ENCODE data around the gene HOXD8.

HOXD8 gene

GRCh38 chr2:176150584-176151441 is 21.3 kb downstream of the HOXD8 start:
- TF ChIP-seq SIN3A (IDR thresholded peaks at IDR 0.05; ENCODE audit: borderline replicate concordance, insufficient read depth, low read length) (no peak), TAF1 (IDR thresholded peaks at IDR 0.05; ENCODE audit: borderline replicate concordance, insufficient read depth, low read length) (no peak), POLR2AphosphoS5 (IDR thresholded peaks at IDR 0.05; ENCODE audit: low read depth, low read length) (no peak), FOXP2 (optimal IDR thresholded peaks at IDR 0.05; ENCODE audit: borderline replicate concordance, extremely low read depth, extremely low read length, insufficient read depth) (no peak), REST (IDR thresholded peaks at IDR 0.05; ENCODE audit: insufficient read depth in 1 of 2, low read depth in 2 of 2, low read length in 2 of 2) (no peak)

- TF ChIP-seq FOXP2 (optimal IDR thresholded peaks at IDR 0.05; ENCODE audit: borderline replicate concordance, extremely low read depth, extremely low read length, insufficient read depth) = no peak
- no peak for TF ChIP-seq REST (IDR thresholded peaks at IDR 0.05; ENCODE audit: insufficient read depth in 1 of 2, low read depth in 2 of 2, low read length in 2 of 2)
- no peak for TF ChIP-seq TAF1 (IDR thresholded peaks at IDR 0.05; ENCODE audit: borderline replicate concordance, insufficient read depth, low read length)
- no peak for TF ChIP-seq SIN3A (IDR thresholded peaks at IDR 0.05; ENCODE audit: borderline replicate concordance, insufficient read depth, low read length)
- no peak for TF ChIP-seq POLR2AphosphoS5 (IDR thresholded peaks at IDR 0.05; ENCODE audit: low read depth, low read length)
These were observed 22.2 kb downstream of the HOXD8 start, which contains the start of gene HOXD4 for GRCh38 chr2:176151442-176152287. HOXD4 (plus strand) TSS chr2:176151550; CDS start chr2:176151634, 84 bp downstream.

- TF ChIP-seq TAF1 (IDR thresholded peaks at IDR 0.05; ENCODE audit: borderline replicate concordance, insufficient read depth, low read length) (no peak), SIN3A (IDR thresholded peaks at IDR 0.05; ENCODE audit: borderline replicate concordance, insufficient read depth, low read length) (no peak), REST (IDR thresholded peaks at IDR 0.05; ENCODE audit: insufficient read depth in 1 of 2, low read depth in 2 of 2, low read length in 2 of 2) (no peak), FOXP2 (optimal IDR thresholded peaks at IDR 0.05; ENCODE audit: borderline replicate concordance, extremely low read depth, extremely low read length, insufficient read depth) (no peak), POLR2AphosphoS5 (IDR thresholded peaks at IDR 0.05; ENCODE audit: low read depth, low read length) (no peak)
These were observed 23.1 kb downstream of the HOXD8 start for GRCh38 chr2:176152350-176153181.

GRCh38 chr2:176154576-176155252 is 25.2 kb downstream of the HOXD8 start:
- no peak for TF ChIP-seq TAF1 (IDR thresholded peaks at IDR 0.05; ENCODE audit: borderline replicate concordance, insufficient read depth, low read length)
- no peak for TF ChIP-seq FOXP2 (optimal IDR thresholded peaks at IDR 0.05; ENCODE audit: borderline replicate concordance, extremely low read depth, extremely low read length, insufficient read depth)
- no peak for TF ChIP-seq REST (IDR thresholded peaks at IDR 0.05; ENCODE audit: insufficient read depth in 1 of 2, low read depth in 2 of 2, low read length in 2 of 2)
- TF ChIP-seq POLR2AphosphoS5 (IDR thresholded peaks at IDR 0.05; ENCODE audit: low read depth, low read length) = no peak
- TF ChIP-seq SIN3A (IDR thresholded peaks at IDR 0.05; ENCODE audit: borderline replicate concordance, insufficient read depth, low read length) = no peak
